GM12878 (cell line): ENCODE results near the gene PAFAH2. TPM values are rescaled to one million over a fixed set of nuclear protein-coding genes. Genes with fewer than 3 reads are reported as not detected.
A peak's percentile ranks its signal among the peaks of the same experiment; 100 is the strongest.

ENCODE experiments used
- ATAC-seq: fragments of 200-7000 bp; cut with Tn5 transposase; 3 replicates; pipeline ENCODE4 v1.9.1; 2020; ENCODE audit warnings: mild to moderate bottlenecking, moderate library complexity
- BruUV-seq: library from RNA; stranded (reverse); fragments of 400-500 nt; replicated peaks from 2 replicates; lab custom pipeline; 2021; lab: Mats Ljungman, UMichigan
- CTCF ChIA-PET: fragments of 300-600 bp; sonication (Branson Sonifier 250); formaldehyde crosslinking; extraction: SDS; loops from one replicate; lab custom pipeline; 2021; ENCODE audit warnings: inconsistent platforms; lab: Yijun Ruan, JAX
- POLR2A ChIA-PET: fragments of 350-600 bp; formaldehyde crosslinking; extraction: SDS; loops from one replicate; lab custom pipeline; 2021; ENCODE audit warnings: inconsistent platforms; lab: Charles Lee
- RAD21 ChIA-PET: fragments of 300-600 bp; sonication (Branson Sonifier 250); formaldehyde crosslinking; loops from one replicate; lab custom pipeline; 2023; ENCODE audit warnings: antibody characterized with exemption; ENCODE audit not compliant: unreplicated experiment; lab: Charles Lee
- SMC1A ChIA-PET: fragments of 300-600 bp; sonication (Branson Sonifier 250); formaldehyde crosslinking; loops from one replicate; lab custom pipeline; 2023; ENCODE audit not compliant: unreplicated experiment, uncharacterized antibody; lab: Charles Lee
- DNase-seq: peaks from one replicate; pipeline ENCODE4 v3.0.0-alpha.2; 2011; ENCODE audit warnings: low read depth, low spot score
- FAIRE-seq: peaks from 3 replicates; lab custom pipeline; 2011; peaks lifted over from hg19 to GRCh38; lab: Jason Lieb, UNC
- H2AFZ ChIP-seq: 2 replicates; pipeline ENCODE4 v1.6.0; 2011; ENCODE audit warnings: low read depth, low read length, control low read depth; ENCODE audit not compliant: control insufficient read depth
- H3K27ac ChIP-seq: 2 replicates; pipeline ENCODE4 v1.5.1; 2011; ENCODE audit warnings: control low read depth; ENCODE audit not compliant: control insufficient read depth, insufficient read depth
- H3K27me3 ChIP-seq, 2 experiments: replicated peaks in 1 of 2; 2 replicates each; pipeline versions ENCODE4 v1.6.0 to v1.6.1; 2011; ENCODE audit warnings: low read length in 1 of 2; ENCODE audit not compliant: control insufficient read depth in 2 of 2, insufficient read depth in 2 of 2
- H3K36me3 ChIP-seq, 2 experiments: 2 replicates each; pipeline ENCODE4 v1.5.1; 2011; ENCODE audit warnings: low read length in 1 of 2; ENCODE audit not compliant: control insufficient read depth in 2 of 2, insufficient read depth in 2 of 2
- H3K4me1 ChIP-seq: 2 replicates; pipeline ENCODE4 v1.6.1; 2011; ENCODE audit warnings: mild to moderate bottlenecking, low read length, moderate library complexity, mixed read lengths; ENCODE audit not compliant: control insufficient read depth, insufficient read depth
- H3K4me2 ChIP-seq: 2 replicates; pipeline ENCODE4 v1.6.0; 2011; ENCODE audit warnings: control low read depth; ENCODE audit not compliant: control insufficient read depth, insufficient read depth
- H3K4me3 ChIP-seq: fragments of 200-600 bp; sonication (generic); 2 replicates; pipeline ENCODE4 v1.5.1; 2016
- H3K79me2 ChIP-seq: 2 replicates; pipeline ENCODE4 v1.6.0; 2011; ENCODE audit warnings: low read length; ENCODE audit not compliant: control insufficient read depth, insufficient read depth
- H3K9ac ChIP-seq: 2 replicates; pipeline ENCODE4 v1.8.0; 2011; ENCODE audit warnings: low read length, control low read depth, mixed read lengths; ENCODE audit not compliant: control insufficient read depth, insufficient read depth
- H3K9me3 ChIP-seq: replicated peaks from 3 replicates; pipeline ENCODE4 v1.5.1; 2011; ENCODE audit warnings: mild to moderate bottlenecking, low read length; ENCODE audit not compliant: control insufficient read depth, insufficient read depth
- H4K20me1 ChIP-seq: 2 replicates; pipeline ENCODE4 v1.6.0; 2011; ENCODE audit not compliant: control insufficient read depth, insufficient read depth
- CREB1 ChIP-seq: IDR thresholded peaks from 2 replicates; pipeline ENCODE4 v1.6.1; 2012; ENCODE audit warnings: low read depth, mild to moderate bottlenecking, inconsistent platforms
- GATAD2B ChIP-seq: fragments of 450-650 bp; conservative IDR thresholded peaks from 2 replicates; pipeline ENCODE4 v1.6.1; 2017; ENCODE audit warnings: low read depth, mild to moderate bottlenecking, moderate library complexity
- HDGF ChIP-seq: fragments of 450-650 bp; IDR thresholded peaks from 2 replicates; pipeline ENCODE4 v1.6.1; 2016; ENCODE audit warnings: antibody characterized with exemption
- KLF5 ChIP-seq: fragments of 450-650 bp; IDR thresholded peaks from 2 replicates; pipeline ENCODE4 v1.6.1; 2014; ENCODE audit warnings: mild to moderate bottlenecking; ENCODE audit not compliant: partially characterized antibody
- MXI1 ChIP-seq: fragments of 150-350 bp; IDR thresholded peaks from 2 replicates; pipeline ENCODE4 v1.6.1; 2011; ENCODE audit warnings: low read depth, mild to moderate bottlenecking, inconsistent platforms, low read length, improper control_type of control experiment
- NFYB ChIP-seq: IDR thresholded peaks from 2 replicates; pipeline ENCODE4 v1.6.1; 2011; ENCODE audit warnings: low read depth, mild to moderate bottlenecking, low read length, improper control_type of control experiment, moderate library complexity; ENCODE audit not compliant: insufficient read depth
- POLR2A ChIP-seq: IDR thresholded peaks from 2 replicates; pipeline ENCODE4 v1.6.1; 2011; ENCODE audit warnings: low read depth, mild to moderate bottlenecking, low read length
- SMAD1 ChIP-seq: fragments of 450-650 bp; IDR thresholded peaks from 2 replicates; pipeline ENCODE4 v1.6.1; 2018; ENCODE audit warnings: mild to moderate bottlenecking, low read depth; ENCODE audit not compliant: partially characterized antibody
- SMC3 ChIP-seq: IDR thresholded peaks from 2 replicates; pipeline ENCODE4 v1.6.1; 2011; ENCODE audit warnings: low read length, improper control_type of control experiment, borderline replicate concordance
- SREBF2 ChIP-seq: IDR thresholded peaks from 2 replicates; pipeline ENCODE4 v1.6.1; 2012; ENCODE audit warnings: mild to moderate bottlenecking, low read length
- TCF7 ChIP-seq: IDR thresholded peaks from 2 replicates; pipeline ENCODE4 v1.6.1; 2014; ENCODE audit warnings: antibody characterized with exemption, borderline replicate concordance
- ZNF622 ChIP-seq: fragments of 450-650 bp; IDR thresholded peaks from 2 replicates; pipeline ENCODE4 v1.6.1; 2017; ENCODE audit warnings: mild to moderate bottlenecking, inconsistent platforms
- WGBS: methylation state at CpG from one replicate; pipeline ENCODE4 v1.1.6; 2016; ENCODE audit warnings: low lambda C conversion rate; ENCODE audit not compliant: insufficient replicate concordance, insufficient coverage; ENCODE audit errors: missing lambda C conversion rate; 5-methylcytosine and 5-hydroxymethylcytosine counted together
- in situ Hi-C: fragments of 300-500 bp; cut with MboI; formaldehyde crosslinking; loops from 9 replicates; pipeline ENCODE4 v1.14.3; 2018; ENCODE audit warnings: mixed read lengths
- intact Hi-C: fragments of 100-400 bp; cut with micrococcal nuclease; formaldehyde crosslinking; loops from one replicate; pipeline ENCODE4 v1.14.2; 2022; ENCODE audit not compliant: unreplicated experiment
- polyA plus RNA-seq, 11 experiments: library from polyadenylated mRNA; depleted of rRNA in 4 of 11; unstranded in 6 of 11; stranded (reverse) in 5 of 11; fragments of >200 nt; fragmentation: Nextera tagmentation in 4 of 11; fragmentation: Illumina TruSeq in 1 of 11; extraction: Ambion mirVana in 4 of 11; extraction: Trizol in 1 of 11; gene quantifications; 1 replicate in 1 of 11; 2 replicates in 10 of 11; pipeline versions ENCODE4 v1.2.1 to v1.2.3, GENCODE V29; 2011 to 2016; ENCODE audit warnings: inconsistent platforms in 2 of 11, missing spikeins in 2 of 11, low read depth in 1 of 11
- total RNA-seq, 4 experiments: library from RNA; depleted of rRNA in 3 of 4; stranded (reverse); fragments of >200 nt in 3 of 4; fragmentation: Illumina TruSeq in 1 of 4; extraction: Trizol in 1 of 4; gene quantifications; 2 replicates each; pipeline versions ENCODE4 v1.2.1 to v1.2.3, GENCODE V29; 2013 to 2021
- TF ChIP-seq, protein P1 (sequence below): fragments of 450-650 bp; IDR thresholded peaks from 2 replicates; pipeline ENCODE4 v1.6.1; 2017; ENCODE audit warnings: mild to moderate bottlenecking, low read depth, inconsistent platforms; ENCODE audit not compliant: poor library complexity, severe bottlenecking
- TF ChIP-seq, protein P2 (sequence below): IDR thresholded peaks from 2 replicates; pipeline ENCODE4 v1.6.1; 2011; ENCODE audit warnings: borderline replicate concordance, low read depth, mild to moderate bottlenecking, moderate library complexity, mixed read lengths, low read length; ENCODE audit not compliant: insufficient read depth; ENCODE audit errors: extremely low read length

PAFAH2 gene
- total and polyA plus RNA-seq, 10 of the 15 experiments (the other 5 are each of a cell fraction or from before 2014, with no cell fraction given) = 3.0 to 9.5 (median 6.5) TPM

GRCh38 chr1:26035203-26035958 is 37.5 kb upstream of the PAFAH2 start (continued):
- TF ChIP-seq NFYB = peak; percentile 96
- TF ChIP-seq TCF7 = no peak
- peak; percentile 57; the same call in 1 of the 2 replicates for TF ChIP-seq CREB1
- TF ChIP-seq GATAD2B = peak; percentile 33; the same call in 1 of the 2 replicates
- TF ChIP-seq, protein P1, sequence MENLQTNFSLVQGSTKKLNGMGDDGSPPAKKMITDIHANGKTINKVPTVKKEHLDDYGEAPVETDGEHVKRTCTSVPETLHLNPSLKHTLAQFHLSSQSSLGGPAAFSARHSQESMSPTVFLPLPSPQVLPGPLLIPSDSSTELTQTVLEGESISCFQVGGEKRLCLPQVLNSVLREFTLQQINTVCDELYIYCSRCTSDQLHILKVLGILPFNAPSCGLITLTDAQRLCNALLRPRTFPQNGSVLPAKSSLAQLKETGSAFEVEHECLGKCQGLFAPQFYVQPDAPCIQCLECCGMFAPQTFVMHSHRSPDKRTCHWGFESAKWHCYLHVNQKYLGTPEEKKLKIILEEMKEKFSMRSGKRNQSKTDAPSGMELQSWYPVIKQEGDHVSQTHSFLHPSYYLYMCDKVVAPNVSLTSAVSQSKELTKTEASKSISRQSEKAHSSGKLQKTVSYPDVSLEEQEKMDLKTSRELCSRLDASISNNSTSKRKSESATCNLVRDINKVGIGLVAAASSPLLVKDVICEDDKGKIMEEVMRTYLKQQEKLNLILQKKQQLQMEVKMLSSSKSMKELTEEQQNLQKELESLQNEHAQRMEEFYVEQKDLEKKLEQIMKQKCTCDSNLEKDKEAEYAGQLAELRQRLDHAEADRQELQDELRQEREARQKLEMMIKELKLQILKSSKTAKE = no peak
- TF ChIP-seq SMAD1 = no peak
- no peak for TF ChIP-seq HDGF
- TF ChIP-seq POLR2A = peak; percentile 53

DNA sequence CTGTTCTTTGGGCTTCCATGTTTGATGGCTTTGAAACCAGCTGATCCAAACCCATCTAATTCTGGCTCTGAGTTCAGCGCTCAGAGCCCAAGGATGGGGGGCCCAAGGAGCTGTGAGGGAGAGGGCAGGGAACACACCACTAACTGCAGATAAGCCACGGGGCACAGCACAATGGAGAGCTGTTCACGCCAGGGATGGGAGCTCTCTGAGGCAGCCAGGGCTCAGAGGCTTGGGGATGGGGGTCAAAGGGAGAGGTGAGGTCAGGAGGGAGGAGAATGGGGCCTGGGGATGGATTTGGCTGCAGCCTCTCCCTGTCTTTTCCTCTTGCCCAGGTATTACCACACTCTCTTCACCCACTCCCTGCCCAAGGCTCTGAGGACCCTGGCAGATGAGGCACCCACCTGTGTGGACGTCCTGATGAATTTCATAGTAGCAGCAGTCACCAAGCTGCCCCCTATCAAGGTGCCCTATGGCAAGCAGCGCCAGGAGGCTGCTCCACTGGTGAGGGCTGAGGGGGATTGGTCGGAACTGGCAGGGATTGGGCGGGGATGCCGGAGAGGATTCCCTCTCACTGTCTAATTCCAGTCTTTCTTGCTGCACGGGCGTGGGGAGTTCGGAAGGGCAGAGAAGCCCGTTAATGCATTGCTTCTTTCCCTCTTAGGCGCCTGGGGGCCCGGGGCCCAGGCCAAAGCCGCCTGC is 36.8 kb upstream of the PAFAH2 start:
- ATAC-seq (no peak), FAIRE-seq (no peak), DNase-seq (no peak)
- intact Hi-C loops = loop anchor here (5.0 kb wide), 2 partner anchors 73 to 113 kb away; no protein-coding TSS in a partner anchor
- H3K9ac ChIP-seq = peak overlapping the region; percentile 43; the same call in 1 of the 2 replicates
- SMC1A ChIA-PET = interaction anchor here (0.9 to 2.2 kb wide), 3 partner anchors 78 to 139 kb away, joined by 3 to 8 read pairs (median 3); no protein-coding TSS in a partner anchor
- H3K9me3 ChIP-seq = 0 out of 3 replicates have a peak, but pooled peaks cover 2% of the 10 kb centered on the region
- POLR2A ChIA-PET = no interaction called here
- in situ Hi-C loops = no loop called here
- H4K20me1 ChIP-seq = no peaks in the 10 kb centered on the region
- WGBS = 29% methylated on average over 15 of the region's 15 CpGs
- RAD21 ChIA-PET = interaction anchor here (1.1 to 1.3 kb wide), 2 partner anchors 138 to 139 kb away, joined by 3 read pairs; no protein-coding TSS in a partner anchor
- no TSS peak for BruUV-seq
- no peaks in the 10 kb centered on the region for H3K79me2 ChIP-seq
- H3K27ac ChIP-seq = no peak overlapping the region
- H3K27me3 ChIP-seq = peaks cover 0 to 2% of the 10 kb centered on the region in 2 experiments
- CTCF ChIA-PET = interaction anchor here (0.6 to 4.2 kb wide), 9 partner anchors 13 to 199 kb away, joined by 3 to 35 read pairs (median 4); partner anchors contain the start of genes EXTL1 and ZNF593
- no peak for TF ChIP-seq SREBF2
- no peak for TF ChIP-seq ZNF622
- no peak for TF ChIP-seq SMC3
- TF ChIP-seq KLF5 = no peak
- TF ChIP-seq, protein P2, sequence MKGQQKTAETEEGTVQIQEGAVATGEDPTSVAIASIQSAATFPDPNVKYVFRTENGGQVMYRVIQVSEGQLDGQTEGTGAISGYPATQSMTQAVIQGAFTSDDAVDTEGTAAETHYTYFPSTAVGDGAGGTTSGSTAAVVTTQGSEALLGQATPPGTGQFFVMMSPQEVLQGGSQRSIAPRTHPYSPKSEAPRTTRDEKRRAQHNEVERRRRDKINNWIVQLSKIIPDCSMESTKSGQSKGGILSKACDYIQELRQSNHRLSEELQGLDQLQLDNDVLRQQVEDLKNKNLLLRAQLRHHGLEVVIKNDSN = no peak
- TF ChIP-seq MXI1 = no peak
- H2AFZ ChIP-seq = peak overlapping the region; percentile 88
- H3K36me3 ChIP-seq = no peaks in the 10 kb centered on the region
- H3K4me3 ChIP-seq = peak overlapping the region; percentile 86
- H3K4me2 ChIP-seq = peak overlapping the region; percentile 100
- H3K4me1 ChIP-seq = peaks cover 10% of the 10 kb centered on the region; the same call in 1 of the 2 replicates
